Smooth muscle cell (in vitro differentiated cells): ENCODE data around the gene RAB44. TPM values are rescaled to one million over a fixed set of nuclear protein-coding genes. Genes with fewer than 3 reads are reported as not detected.

Experiments used
- DNase-seq: peaks from one replicate; lab custom pipeline; 2025; ENCODE audit not compliant: unreplicated experiment; lab: John Stamatoyannopoulos, UW
- H2AFZ ChIP-seq: fragments of 200-600 bp; sonication (generic); 2 replicates; pipeline ENCODE4 v1.6.0; 2016; ENCODE audit warnings: antibody characterized with exemption, low read depth, mild to moderate bottlenecking
- H3F3A ChIP-seq: fragments of 200-600 bp; sonication (generic); 2 replicates; pipeline ENCODE4 v1.6.0; 2017; ENCODE audit warnings: antibody characterized with exemption, low read depth
- H3K27ac ChIP-seq: fragments of 200-600 bp; sonication (generic); 2 replicates; pipeline ENCODE4 v1.5.1; 2016; ENCODE audit warnings: low read depth, mild to moderate bottlenecking
- H3K27me3 ChIP-seq: fragments of 200-600 bp; sonication (generic); 2 replicates; pipeline ENCODE4 v1.6.1; 2016; ENCODE audit warnings: low read depth, mild to moderate bottlenecking
- H3K36me3 ChIP-seq: fragments of 200-600 bp; sonication (generic); 2 replicates; pipeline ENCODE4 v1.5.1; 2016; ENCODE audit warnings: low read depth
- H3K4me1 ChIP-seq: fragments of 200-600 bp; sonication (generic); 2 replicates; pipeline ENCODE4 v1.5.1; 2016; ENCODE audit warnings: low read depth
- H3K4me2 ChIP-seq: fragments of 200-600 bp; sonication (generic); 2 replicates; pipeline ENCODE4 v1.6.0; 2016; ENCODE audit warnings: mild to moderate bottlenecking
- H3K4me3 ChIP-seq: fragments of 200-600 bp; sonication (generic); 2 replicates; pipeline ENCODE4 v1.5.1; 2016; ENCODE audit warnings: mild to moderate bottlenecking
- H3K79me2 ChIP-seq: fragments of 200-600 bp; sonication (generic); 2 replicates; pipeline ENCODE4 v1.6.0; 2016; ENCODE audit warnings: low read depth, mild to moderate bottlenecking
- H3K9ac ChIP-seq: fragments of 200-600 bp; sonication (generic); 2 replicates; pipeline ENCODE4 v1.6.0; 2016; ENCODE audit warnings: low read depth
- H3K9me3 ChIP-seq: fragments of 200-600 bp; sonication (generic); replicated peaks from 2 replicates; pipeline ENCODE4 v1.5.1; 2016; ENCODE audit warnings: low read depth
- H4K20me1 ChIP-seq: fragments of 200-600 bp; sonication (generic); 2 replicates; pipeline ENCODE4 v1.6.0; 2016; ENCODE audit warnings: low read depth
- WGBS: methylation state at CpG from one replicate; pipeline ENCODE4 v1.1.7; 2016; ENCODE audit warnings: low lambda C conversion rate; 5-methylcytosine and 5-hydroxymethylcytosine counted together
- polyA plus RNA-seq: library from polyadenylated mRNA; unstranded; fragments of >200 nt; fragmentation: Nextera tagmentation; extraction: Ambion mirVana; gene quantifications from 2 replicates; pipeline ENCODE4 v1.2.1, GENCODE V29; 2016
- total RNA-seq: library from RNA; depleted of rRNA; stranded (reverse); fragments of >200 nt; gene quantifications from 2 replicates; pipeline ENCODE4 v1.2.3, GENCODE V29; 2014
- TF ChIP-seq, protein P1 (sequence below): fragments of 200-600 bp; sonication (generic); IDR thresholded peaks from 2 replicates; pipeline ENCODE4 v1.5.1; 2017; ENCODE audit warnings: borderline replicate concordance, mild to moderate bottlenecking, antibody characterized with exemption; ENCODE audit not compliant: insufficient read depth, poor library complexity, severe bottlenecking

RAB44 gene
- total and polyA plus RNA-seq, 2 experiments from 2014 or later, result 0.03 TPM; not detected in 1

DNA sequence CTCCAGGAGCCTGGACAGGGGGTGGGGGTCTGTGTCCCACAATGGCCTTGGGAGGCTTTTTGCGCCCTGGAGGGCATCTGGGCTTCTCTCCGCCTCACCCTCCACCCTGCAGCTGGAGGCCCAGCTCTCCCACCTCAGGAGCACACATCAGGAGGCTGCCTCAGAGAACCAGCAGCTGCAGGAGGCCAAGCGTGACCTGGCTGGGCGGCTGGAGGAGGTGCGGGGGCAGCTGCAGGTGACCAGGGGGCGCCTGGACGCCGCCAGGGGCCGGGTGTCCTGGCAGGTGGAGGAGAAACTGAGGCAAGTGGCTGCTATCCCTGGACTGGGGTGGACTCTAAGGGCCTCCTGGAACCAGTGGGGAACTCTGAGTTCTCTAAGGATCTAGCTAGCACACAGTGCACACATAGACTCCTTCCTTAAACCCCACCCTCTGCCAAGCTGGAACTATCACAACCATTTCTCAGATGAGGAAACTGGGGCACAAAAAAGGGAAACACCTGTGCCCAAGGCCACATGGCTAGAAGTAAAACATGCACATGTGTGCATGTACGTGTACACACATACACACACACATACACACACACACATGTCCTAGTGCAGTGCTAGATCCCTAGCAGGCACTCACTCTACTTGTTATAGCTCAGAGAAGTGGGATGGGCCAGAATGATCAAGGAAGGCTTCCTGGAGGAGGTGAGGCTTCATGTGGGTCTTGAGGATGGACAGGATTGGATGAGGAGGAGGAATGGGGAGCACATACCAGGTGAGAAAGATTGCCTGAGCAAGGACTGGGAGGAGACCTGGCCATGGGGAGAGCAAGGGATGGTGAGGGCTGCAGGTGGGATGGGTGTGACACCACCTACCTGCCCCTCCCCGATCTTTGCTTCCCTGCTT is 22.9 kb downstream of the RAB44 start:
- 90% methylated on average over 11 of the region's 11 CpGs for WGBS
- Histone ChIP-seq H3K9me3 (no peaks in the 10 kb centered on the region), H3K9ac (no peak overlapping the region), H3K27me3 (no peaks in the 10 kb centered on the region), H3K4me1 (no peaks in the 10 kb centered on the region), H2AFZ (no peak overlapping the region), H3K36me3 (no peaks in the 10 kb centered on the region), H4K20me1 (no peaks in the 10 kb centered on the region), H3K79me2 (no peaks in the 10 kb centered on the region), H3F3A (no peaks in the 10 kb centered on the region), H3K27ac (no peak overlapping the region), H3K4me2 (no peak overlapping the region), H3K4me3 (no peak overlapping the region)
- TF ChIP-seq, protein P1, sequence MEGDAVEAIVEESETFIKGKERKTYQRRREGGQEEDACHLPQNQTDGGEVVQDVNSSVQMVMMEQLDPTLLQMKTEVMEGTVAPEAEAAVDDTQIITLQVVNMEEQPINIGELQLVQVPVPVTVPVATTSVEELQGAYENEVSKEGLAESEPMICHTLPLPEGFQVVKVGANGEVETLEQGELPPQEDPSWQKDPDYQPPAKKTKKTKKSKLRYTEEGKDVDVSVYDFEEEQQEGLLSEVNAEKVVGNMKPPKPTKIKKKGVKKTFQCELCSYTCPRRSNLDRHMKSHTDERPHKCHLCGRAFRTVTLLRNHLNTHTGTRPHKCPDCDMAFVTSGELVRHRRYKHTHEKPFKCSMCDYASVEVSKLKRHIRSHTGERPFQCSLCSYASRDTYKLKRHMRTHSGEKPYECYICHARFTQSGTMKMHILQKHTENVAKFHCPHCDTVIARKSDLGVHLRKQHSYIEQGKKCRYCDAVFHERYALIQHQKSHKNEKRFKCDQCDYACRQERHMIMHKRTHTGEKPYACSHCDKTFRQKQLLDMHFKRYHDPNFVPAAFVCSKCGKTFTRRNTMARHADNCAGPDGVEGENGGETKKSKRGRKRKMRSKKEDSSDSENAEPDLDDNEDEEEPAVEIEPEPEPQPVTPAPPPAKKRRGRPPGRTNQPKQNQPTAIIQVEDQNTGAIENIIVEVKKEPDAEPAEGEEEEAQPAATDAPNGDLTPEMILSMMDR, result no peak
- no peak for DNase-seq

GRCh38 chr6:36721369-36722140 is 23.9 kb downstream of the RAB44 start:
- WGBS, result 95% methylated on average over 13 of the region's 15 CpGs

GRCh38 chr6:36722365-36722764 is 24.7 kb downstream of the RAB44 start:
- Histone ChIP-seq H3K36me3 (no peaks in the 10 kb centered on the region), H4K20me1 (peaks cover 3% of the 10 kb centered on the region), H3K4me2 (no peak overlapping the region), H3K9ac (no peak overlapping the region), H2AFZ (no peak overlapping the region), H3K4me1 (peaks cover 2% of the 10 kb centered on the region), H3K4me3 (no peak overlapping the region), H3K27me3 (no peaks in the 10 kb centered on the region), H3K27ac (no peak overlapping the region), H3K79me2 (no peaks in the 10 kb centered on the region), H3F3A (no peaks in the 10 kb centered on the region), H3K9me3 (no peaks in the 10 kb centered on the region)
- TF ChIP-seq, protein P1, result no peak
- 94% methylated on average over 10 of the region's 10 CpGs for WGBS
- DNase-seq, result no peak

More at GRCh38 chr6:36721369-36722140, 23.9 kb downstream of the RAB44 start:
- Histone ChIP-seq H3K79me2 (no peaks in the 10 kb centered on the region), H3K4me3 (no peak overlapping the region), H4K20me1 (no peaks in the 10 kb centered on the region), H3K4me2 (no peak overlapping the region), H3F3A (no peaks in the 10 kb centered on the region), H2AFZ (no peak overlapping the region), H3K27ac (no peak overlapping the region), H3K9ac (no peak overlapping the region), H3K27me3 (no peaks in the 10 kb centered on the region), H3K9me3 (no peaks in the 10 kb centered on the region), H3K36me3 (no peaks in the 10 kb centered on the region), H3K4me1 (no peaks in the 10 kb centered on the region)
- DNase-seq, result no peak
- TF ChIP-seq, protein P1, result no peak
